OCI-LY3 (cell line): ENCODE data around the gene SAMD4A.

Experiments
- CTCF ChIP-seq: fragments of 200-600, 300-600 bp; sonication (generic); IDR thresholded peaks from 2 replicates; pipeline ENCODE4 v1.5.1; 2014; ENCODE audit warnings: antibody characterized with exemption, low read length, low read depth
- EZH2phosphoT487 ChIP-seq: fragments of 200-600 bp; shearing (Covaris generic); IDR thresholded peaks from 2 replicates; pipeline ENCODE4 v1.6.1; 2018; ENCODE audit warnings: antibody characterized with exemption, mixed run types, low read depth

GRCh38 chr14:54673193-54674045, 106.5 kb downstream of the SAMD4A start:
- TF ChIP-seq CTCF (no peak), EZH2phosphoT487 (no peak)
